Liver (tissue), 9 donors: Measurements from ENCODE around the gene ZFP91. TPM values are rescaled to one million over a fixed set of nuclear protein-coding genes. Genes with fewer than 3 reads are reported as not detected.

ENCODE experiments used
- DNase-seq: peaks from one replicate; pipeline ENCODE4 v3.0.0-alpha.2; 2017; ENCODE audit warnings: low spot score
- H3K27ac ChIP-seq, 2 donors: one replicate each; pipeline ENCODE4 v1.7.0; 2013; ENCODE audit warnings: inconsistent platforms in 2 of 2, low read length in 2 of 2, control low read depth in 1 of 2, low read depth in 1 of 2, mild to moderate bottlenecking in 1 of 2
- H3K27me3 ChIP-seq, 4 donors: one replicate each; pipeline versions ENCODE4 v1.6.1 to v1.7.0; 2013; ENCODE audit warnings: low read length in 3 of 4, inconsistent platforms in 1 of 4, mild to moderate bottlenecking in 1 of 4, moderate library complexity in 1 of 4; ENCODE audit not compliant: control insufficient read depth in 4 of 4, insufficient read depth in 4 of 4
- H3K36me3 ChIP-seq, 4 donors: one replicate each; pipeline versions ENCODE4 v1.6.1 to v1.7.0; 2013; ENCODE audit warnings: low read length in 3 of 4, mild to moderate bottlenecking in 3 of 4, low read depth in 1 of 4, moderate library complexity in 1 of 4; ENCODE audit not compliant: control insufficient read depth in 4 of 4, insufficient read depth in 3 of 4
- H3K4me1 ChIP-seq, 4 donors: one replicate each; pipeline versions ENCODE4 v1.6.1 to v1.7.0; 2013; ENCODE audit warnings: low read length in 3 of 4, mild to moderate bottlenecking in 3 of 4, moderate library complexity in 1 of 4; ENCODE audit not compliant: control insufficient read depth in 4 of 4, insufficient read depth in 4 of 4
- H3K4me3 ChIP-seq, 3 donors: one replicate each; pipeline versions ENCODE4 v1.6.1 to v1.7.0; 2013; ENCODE audit warnings: low read length in 3 of 3, control low read depth in 1 of 3, low read depth in 1 of 3, mild to moderate bottlenecking in 1 of 3
- H3K9ac ChIP-seq, 2 donors: one replicate each; pipeline ENCODE4 v1.7.0; 2013; ENCODE audit warnings: low read length in 2 of 2, mild to moderate bottlenecking in 2 of 2, moderate library complexity in 2 of 2, control low read depth in 1 of 2, low read depth in 1 of 2
- H3K9me3 ChIP-seq, 4 donors: one replicate each; pipeline versions ENCODE4 v1.6.1 to v1.7.0; 2013; ENCODE audit warnings: low read length in 3 of 4; ENCODE audit not compliant: control insufficient read depth in 4 of 4
- EGR1 ChIP-seq, 2 donors: IDR thresholded peaks; 2 replicates each; pipeline ENCODE4 v1.6.1; 2016 to 2018; ENCODE audit warnings: antibody characterized with exemption in 2 of 2, low read depth in 2 of 2
- FOXA2 ChIP-seq: IDR thresholded peaks from 2 replicates; pipeline ENCODE4 v1.6.1; 2016; ENCODE audit warnings: antibody characterized with exemption
- GABPA ChIP-seq, 2 donors: IDR thresholded peaks in 1 of 2; conservative IDR thresholded peaks in 1 of 2; 2 replicates each; pipeline ENCODE4 v1.6.1; 2016; ENCODE audit warnings: antibody characterized with exemption in 2 of 2, mild to moderate bottlenecking in 1 of 2, moderate library complexity in 1 of 2
- HNF4A ChIP-seq, 2 donors: conservative IDR thresholded peaks; 2 replicates each; pipeline ENCODE4 v1.6.1; 2016; ENCODE audit warnings: antibody characterized with exemption in 2 of 2, mild to moderate bottlenecking in 2 of 2
- TAF1 ChIP-seq: conservative IDR thresholded peaks from 2 replicates; pipeline ENCODE4 v1.6.1; 2016; ENCODE audit warnings: antibody characterized with exemption, mild to moderate bottlenecking
- YY1 ChIP-seq: IDR thresholded peaks from 2 replicates; pipeline ENCODE4 v1.6.1; 2016; ENCODE audit warnings: antibody characterized with exemption, mild to moderate bottlenecking
- WGBS: extraction: QIAGEN DNeasy Blood & Tissue Kit; methylation state at CpG from one replicate; pipeline ENCODE4 v1.1.7; 2013; 5-methylcytosine and 5-hydroxymethylcytosine counted together
- polyA plus RNA-seq, 2 donors: library from polyadenylated mRNA; stranded (reverse) in 1 of 2; unstranded in 1 of 2; fragments of 200-250 nt in 1 of 2; fragments of >200 nt in 1 of 2; fragmentation: Nextera tagmentation in 1 of 2; extraction: Ambion mirVana in 1 of 2; gene quantifications; one replicate each; pipeline versions ENCODE4 v1.2.1 to v1.2.3, GENCODE V29; 2013 to 2015
- total RNA-seq, 2 donors: library from RNA; depleted of rRNA; stranded (reverse); fragments of >200 nt; gene quantifications; one replicate each; pipeline ENCODE4 v1.2.3, GENCODE V29; 2014
- TF ChIP-seq, protein P1 (sequence below): IDR thresholded peaks from 2 replicates; pipeline ENCODE4 v1.6.1; 2016; ENCODE audit warnings: antibody characterized with exemption
- TF ChIP-seq, protein P2 (sequence below): IDR thresholded peaks from 2 replicates; pipeline ENCODE4 v1.6.1; 2016; ENCODE audit warnings: antibody characterized with exemption
- donor health status: healthy.
- donor health status: healthy.
- donor health status: healthy.
- donor health status: healthy.
- donor health status: healthy.

ZFP91 gene
- total and polyA plus RNA-seq, 4 donors = 8.9 to 27.8 (median 20.0) TPM

DNA sequence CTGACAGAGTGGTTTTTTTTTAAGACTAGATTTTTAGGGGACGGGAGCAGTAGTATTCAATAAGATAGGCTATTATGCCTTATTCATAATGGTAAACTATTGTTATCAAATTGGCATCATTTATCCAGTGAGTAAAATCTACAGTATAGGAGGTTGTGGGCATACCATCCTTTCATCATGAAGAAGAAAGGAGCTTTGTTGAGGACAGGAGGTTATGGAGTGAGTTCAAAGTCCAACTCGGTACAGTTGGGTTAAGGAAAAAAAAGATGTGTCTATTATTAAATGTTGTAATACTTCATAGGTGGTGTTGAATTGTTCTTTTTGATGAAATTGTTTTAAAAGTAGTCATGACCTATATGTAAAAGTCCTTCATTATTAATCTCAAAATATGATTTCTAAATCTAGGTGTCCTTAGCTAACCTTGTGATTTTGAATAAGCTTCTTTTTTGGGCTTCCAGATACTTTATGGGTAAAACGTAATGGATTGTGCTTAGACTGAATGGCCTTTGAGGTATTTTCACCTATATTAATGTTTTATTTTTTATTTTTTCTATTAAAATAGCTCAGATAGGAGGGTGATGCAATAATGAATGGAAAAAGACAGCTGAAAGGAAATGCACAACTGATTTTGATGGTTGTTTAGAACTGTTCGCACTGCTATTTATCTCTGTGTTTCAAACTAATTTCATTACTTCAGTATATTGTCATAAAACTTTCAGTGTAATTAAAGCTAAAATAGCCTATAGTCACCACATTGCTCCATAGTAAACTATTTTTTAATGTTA, 28.3 kb downstream of the ZFP91 start:
- WGBS = 90% methylated on average over 4 of the region's 4 CpGs
- DNase-seq = no peak
- TF ChIP-seq FOXA2 (no peak), HNF4A (conservative IDR thresholded peaks at IDR 0.05) (peak in 1 of 2 donors; percentile 23)
- Histone ChIP-seq H3K27me3 (no peaks in the 10 kb centered on the region), H3K4me3 (no peak overlapping the region), H3K9me3 (no peaks in the 10 kb centered on the region), H3K9ac (no peak overlapping the region), H3K27ac (no peak overlapping the region), H3K4me1 (peaks cover 0 to 2% (median 0%) of the 10 kb centered on the region in 4 donors), H3K36me3 (peaks cover 3 to 23% (median 15%) of the 10 kb centered on the region in 4 donors)

DNA sequence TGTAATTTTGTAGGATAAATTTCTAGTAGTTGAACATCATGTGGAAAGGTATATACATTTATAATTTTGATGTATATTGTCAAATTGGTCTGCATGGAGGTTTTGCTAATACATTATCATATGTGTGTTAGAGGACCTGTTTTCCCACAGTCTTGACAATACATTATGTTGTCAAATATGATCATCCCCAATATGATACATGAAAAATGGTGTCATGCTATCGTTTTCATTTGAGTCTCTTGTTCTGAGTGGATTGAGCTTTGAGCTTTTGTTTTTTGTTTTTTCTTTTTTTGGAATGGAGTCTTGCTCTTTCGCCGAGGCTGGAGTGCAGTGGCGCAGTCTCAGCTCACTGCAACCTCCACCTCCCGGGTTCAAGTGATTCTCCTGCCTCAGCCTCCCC, 29.5 kb downstream of the ZFP91 start:
- H3K9me3 ChIP-seq = no peaks in the 10 kb centered on the region
- TF ChIP-seq, protein P1, sequence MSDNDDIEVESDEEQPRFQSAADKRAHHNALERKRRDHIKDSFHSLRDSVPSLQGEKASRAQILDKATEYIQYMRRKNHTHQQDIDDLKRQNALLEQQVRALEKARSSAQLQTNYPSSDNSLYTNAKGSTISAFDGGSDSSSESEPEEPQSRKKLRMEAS = no peak
- TF ChIP-seq, protein P2, sequence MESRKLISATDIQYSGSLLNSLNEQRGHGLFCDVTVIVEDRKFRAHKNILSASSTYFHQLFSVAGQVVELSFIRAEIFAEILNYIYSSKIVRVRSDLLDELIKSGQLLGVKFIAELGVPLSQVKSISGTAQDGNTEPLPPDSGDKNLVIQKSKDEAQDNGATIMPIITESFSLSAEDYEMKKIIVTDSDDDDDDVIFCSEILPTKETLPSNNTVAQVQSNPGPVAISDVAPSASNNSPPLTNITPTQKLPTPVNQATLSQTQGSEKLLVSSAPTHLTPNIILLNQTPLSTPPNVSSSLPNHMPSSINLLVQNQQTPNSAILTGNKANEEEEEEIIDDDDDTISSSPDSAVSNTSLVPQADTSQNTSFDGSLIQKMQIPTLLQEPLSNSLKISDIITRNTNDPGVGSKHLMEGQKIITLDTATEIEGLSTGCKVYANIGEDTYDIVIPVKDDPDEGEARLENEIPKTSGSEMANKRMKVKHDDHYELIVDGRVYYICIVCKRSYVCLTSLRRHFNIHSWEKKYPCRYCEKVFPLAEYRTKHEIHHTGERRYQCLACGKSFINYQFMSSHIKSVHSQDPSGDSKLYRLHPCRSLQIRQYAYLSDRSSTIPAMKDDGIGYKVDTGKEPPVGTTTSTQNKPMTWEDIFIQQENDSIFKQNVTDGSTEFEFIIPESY = no peak
- no peak for TF ChIP-seq EGR1 (IDR thresholded peaks at IDR 0.05; ENCODE audit: low read depth in 2 of 2)
- H3K9ac ChIP-seq = no peak overlapping the region
- H3K4me1 ChIP-seq = peaks cover 0 to 2% (median 0%) of the 10 kb centered on the region in 4 donors
- no peak for DNase-seq
- no peak overlapping the region for H3K4me3 ChIP-seq
- H3K27me3 ChIP-seq = no peaks in the 10 kb centered on the region
- 97% methylated on average over 5 of the region's 5 CpGs for WGBS
- no peak overlapping the region for H3K27ac ChIP-seq
- H3K36me3 ChIP-seq = peaks cover 4 to 33% (median 27%) of the 10 kb centered on the region in 4 donors

DNA sequence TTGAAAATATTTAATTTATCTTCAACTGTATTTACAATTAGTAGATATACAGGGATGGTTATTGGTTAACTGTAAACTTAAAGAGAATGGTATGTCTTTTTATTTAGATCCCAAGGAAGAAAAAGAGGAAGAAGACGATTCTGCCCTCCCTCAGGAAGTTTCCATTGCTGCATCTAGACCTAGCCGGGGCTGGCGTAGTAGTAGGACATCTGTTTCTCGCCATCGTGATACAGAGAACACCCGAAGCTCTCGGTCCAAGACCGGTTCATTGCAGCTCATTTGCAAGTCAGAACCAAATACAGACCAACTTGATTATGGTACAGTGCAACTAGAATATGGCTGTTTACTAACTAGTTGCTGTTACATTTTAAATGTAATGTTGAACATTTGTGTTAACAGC, 30.9 kb downstream of the ZFP91 start:
- H3K4me1 ChIP-seq = peaks cover 0 to 2% (median 0%) of the 10 kb centered on the region in 4 donors
- no peak overlapping the region for H3K4me3 ChIP-seq
- H3K9ac ChIP-seq = no peak overlapping the region
- H3K27ac ChIP-seq = no peak overlapping the region
- 85% methylated on average over 8 of the region's 8 CpGs for WGBS
- no peaks in the 10 kb centered on the region for H3K27me3 ChIP-seq
- DNase-seq = no peak
- no peak for TF ChIP-seq YY1
- TF ChIP-seq HNF4A (conservative IDR thresholded peaks at IDR 0.05) = no peak
- peaks cover 4 to 46% (median 41%) of the 10 kb centered on the region in 4 donors for H3K36me3 ChIP-seq
- H3K9me3 ChIP-seq = no peaks in the 10 kb centered on the region

DNA sequence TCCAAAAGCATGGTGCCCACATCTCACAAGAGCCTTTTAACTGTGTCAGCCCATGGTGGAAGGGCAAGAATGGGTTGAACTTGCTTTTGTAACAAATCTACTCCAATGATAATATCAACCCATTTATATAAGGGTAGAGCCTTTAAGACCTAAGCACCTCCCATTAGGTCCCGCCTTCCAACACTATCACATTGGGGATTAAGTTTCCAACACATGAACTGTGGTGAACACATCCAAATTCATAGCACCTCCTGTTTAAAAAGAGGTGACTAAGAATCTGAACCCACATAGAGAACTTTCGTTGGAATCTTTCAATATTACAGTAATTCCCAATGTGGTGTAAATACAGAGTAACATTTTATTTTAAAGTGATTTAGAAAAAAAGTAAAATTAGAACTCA, 34.4 kb downstream of the ZFP91 start:
- no peak for DNase-seq
- Histone ChIP-seq H3K27me3 (no peaks in the 10 kb centered on the region), H3K4me3 (no peak overlapping the region), H3K4me1 (peaks cover 0 to 2% (median 0%) of the 10 kb centered on the region in 4 donors), H3K9me3 (no peaks in the 10 kb centered on the region), H3K36me3 (peaks cover 4 to 76% (median 69%) of the 10 kb centered on the region in 4 donors), H3K27ac (no peak overlapping the region), H3K9ac (no peak overlapping the region)
- no peak for TF ChIP-seq TAF1
- TF ChIP-seq GABPA (IDR thresholded peaks at IDR 0.05 in 1 of 2, conservative IDR thresholded peaks at IDR 0.05 in 1 of 2) = no peak
- WGBS = 93% methylated on average over 2 of the region's 2 CpGs
